ENCODE data around the gene RHOBTB1. TPM values are rescaled to one million over a fixed set of nuclear protein-coding genes. Genes with fewer than 3 reads are reported as not detected.

RHOBTB1 gene
- total and polyA plus RNA-seq, 2 donors (not counting 1 experiment from before 2014, with no cell fraction given): 19.8 to 42.6 TPM

- no peaks in the 10 kb centered on the region for H3K27me3 ChIP-seq (ENCODE audit: control insufficient read depth, insufficient read depth, low read length)
- no peak for DNase-seq (ENCODE audit: low read depth in 2 of 2)
- H4K20me1 ChIP-seq (ENCODE audit: control insufficient read depth, extremely low read depth, insufficient read depth, low read length): no peaks in the 10 kb centered on the region
- TF ChIP-seq, protein P1, sequence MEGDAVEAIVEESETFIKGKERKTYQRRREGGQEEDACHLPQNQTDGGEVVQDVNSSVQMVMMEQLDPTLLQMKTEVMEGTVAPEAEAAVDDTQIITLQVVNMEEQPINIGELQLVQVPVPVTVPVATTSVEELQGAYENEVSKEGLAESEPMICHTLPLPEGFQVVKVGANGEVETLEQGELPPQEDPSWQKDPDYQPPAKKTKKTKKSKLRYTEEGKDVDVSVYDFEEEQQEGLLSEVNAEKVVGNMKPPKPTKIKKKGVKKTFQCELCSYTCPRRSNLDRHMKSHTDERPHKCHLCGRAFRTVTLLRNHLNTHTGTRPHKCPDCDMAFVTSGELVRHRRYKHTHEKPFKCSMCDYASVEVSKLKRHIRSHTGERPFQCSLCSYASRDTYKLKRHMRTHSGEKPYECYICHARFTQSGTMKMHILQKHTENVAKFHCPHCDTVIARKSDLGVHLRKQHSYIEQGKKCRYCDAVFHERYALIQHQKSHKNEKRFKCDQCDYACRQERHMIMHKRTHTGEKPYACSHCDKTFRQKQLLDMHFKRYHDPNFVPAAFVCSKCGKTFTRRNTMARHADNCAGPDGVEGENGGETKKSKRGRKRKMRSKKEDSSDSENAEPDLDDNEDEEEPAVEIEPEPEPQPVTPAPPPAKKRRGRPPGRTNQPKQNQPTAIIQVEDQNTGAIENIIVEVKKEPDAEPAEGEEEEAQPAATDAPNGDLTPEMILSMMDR (conservative IDR thresholded peaks at IDR 0.05 in 1 of 2, IDR thresholded peaks at IDR 0.05 in 1 of 2; ENCODE audit: low read depth in 1 of 2, low read length in 2 of 2): no peak
- no peak for TF ChIP-seq EZH2 (IDR thresholded peaks at IDR 0.05; ENCODE audit: low read length, missing control alignments)
- no peak overlapping the region for H3K9ac ChIP-seq (ENCODE audit: insufficient read depth, low read length)
- no peak overlapping the region for H3K27ac ChIP-seq (ENCODE audit: insufficient read depth, low read length)
- H3K4me3 ChIP-seq (replicated peaks in 1 of 4; ENCODE audit: control extremely low read depth in 1 of 4, insufficient read depth in 1 of 4, low read depth in 3 of 4, low read length in 4 of 4): no peak overlapping the region
- no peaks in the 10 kb centered on the region for H3K9me3 ChIP-seq (ENCODE audit: control insufficient read depth, insufficient read depth, low read depth, low read length)
- no peaks in the 10 kb centered on the region for H3K79me2 ChIP-seq (ENCODE audit: control insufficient read depth, insufficient read depth, low read length)
- peaks cover 2% of the 10 kb centered on the region for H3K4me1 ChIP-seq (ENCODE audit: control insufficient read depth, extremely low read depth, insufficient read depth, low read length)
- no peak overlapping the region for H3K4me2 ChIP-seq (ENCODE audit: extremely low read depth, insufficient read depth, low read length)
- H3K36me3 ChIP-seq (ENCODE audit: control insufficient read depth, insufficient read depth, low read length): no peaks in the 10 kb centered on the region
- H2AFZ ChIP-seq (ENCODE audit: low read length): no peak overlapping the region
Observed at GRCh38 chr10:60970526-60970925, 26.5 kb upstream of the RHOBTB1 start.

DNA sequence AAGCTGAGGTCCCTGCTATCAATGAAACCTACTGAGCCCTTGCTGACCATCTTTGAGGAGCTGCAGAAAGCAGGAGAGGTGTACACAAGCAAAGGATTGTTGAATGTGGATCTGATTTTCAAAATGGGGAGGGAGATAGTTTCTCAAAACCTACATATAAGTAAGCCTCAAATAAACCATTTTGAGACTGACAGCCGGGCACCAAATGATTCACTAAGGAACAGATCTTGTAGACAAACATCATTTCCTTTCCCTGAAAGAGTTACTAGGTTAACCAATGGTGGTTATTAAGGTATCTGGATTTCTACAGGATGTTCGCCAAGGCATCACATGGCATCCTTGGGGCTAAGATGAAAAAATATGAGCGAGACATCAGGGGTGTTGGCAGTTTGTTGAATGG, 24.5 kb upstream of the RHOBTB1 start:
- Histone ChIP-seq H4K20me1 (ENCODE audit: control insufficient read depth, extremely low read depth, insufficient read depth, low read length) (no peaks in the 10 kb centered on the region), H3K27ac (ENCODE audit: insufficient read depth, low read length) (no peak overlapping the region), H3K27me3 (ENCODE audit: control insufficient read depth, insufficient read depth, low read length) (no peaks in the 10 kb centered on the region), H3K4me1 (ENCODE audit: control insufficient read depth, extremely low read depth, insufficient read depth, low read length) (peaks cover 13% of the 10 kb centered on the region), H3K9me3 (ENCODE audit: control insufficient read depth, insufficient read depth, low read depth, low read length) (no peaks in the 10 kb centered on the region), H3K4me3 (replicated peaks in 1 of 4; ENCODE audit: control extremely low read depth in 1 of 4, insufficient read depth in 1 of 4, low read depth in 3 of 4, low read length in 4 of 4) (no peak overlapping the region), H3K36me3 (ENCODE audit: control insufficient read depth, insufficient read depth, low read length) (no peaks in the 10 kb centered on the region), H3K4me2 (ENCODE audit: extremely low read depth, insufficient read depth, low read length) (no peak overlapping the region), H3K79me2 (ENCODE audit: control insufficient read depth, insufficient read depth, low read length) (no peaks in the 10 kb centered on the region), H2AFZ (ENCODE audit: low read length) (no peak overlapping the region), H3K9ac (ENCODE audit: insufficient read depth, low read length) (no peak overlapping the region)
- TF ChIP-seq, protein P1 (conservative IDR thresholded peaks at IDR 0.05 in 1 of 2, IDR thresholded peaks at IDR 0.05 in 1 of 2; ENCODE audit: low read depth in 1 of 2, low read length in 2 of 2): no peak
- TF ChIP-seq EZH2 (IDR thresholded peaks at IDR 0.05; ENCODE audit: low read length, missing control alignments): no peak
- no peak for DNase-seq (ENCODE audit: low read depth in 2 of 2)

DNA sequence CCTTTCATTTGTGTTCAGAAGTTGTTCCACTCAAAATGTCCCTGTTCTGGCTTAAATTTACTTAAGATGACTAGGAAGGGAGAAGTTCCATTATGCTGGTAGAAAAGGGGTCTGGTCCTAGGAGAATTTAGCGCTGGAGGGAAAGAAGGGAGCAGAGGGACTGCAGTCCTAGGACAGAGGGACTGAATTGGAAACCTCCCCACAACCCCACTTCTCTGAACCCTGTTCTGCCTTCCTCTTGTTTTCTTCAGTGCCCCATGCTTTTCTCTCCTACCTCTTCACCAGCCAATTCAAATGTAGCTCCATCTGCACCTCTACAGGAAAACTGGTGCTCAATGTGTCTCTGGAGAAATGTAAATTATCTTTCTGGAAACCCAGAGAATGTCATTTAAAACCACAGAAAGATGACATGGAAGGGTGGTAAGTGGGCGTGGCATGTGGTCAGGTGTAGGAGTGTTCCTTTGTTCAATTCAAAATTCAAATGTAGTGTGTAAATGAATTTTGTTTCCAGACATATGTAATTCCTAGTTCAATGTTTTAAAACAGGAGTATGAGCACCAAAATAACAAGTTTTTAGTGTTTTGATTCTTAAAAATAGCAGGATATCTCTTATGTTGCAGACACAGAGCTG, 24.0 kb upstream of the RHOBTB1 start:
- no peaks in the 10 kb centered on the region for H3K27me3 ChIP-seq (ENCODE audit: control insufficient read depth, insufficient read depth, low read length)
- H3K4me2 ChIP-seq (ENCODE audit: extremely low read depth, insufficient read depth, low read length): no peak overlapping the region
- no peaks in the 10 kb centered on the region for H3K79me2 ChIP-seq (ENCODE audit: control insufficient read depth, insufficient read depth, low read length)
- H3K4me3 ChIP-seq (replicated peaks in 1 of 4; ENCODE audit: control extremely low read depth in 1 of 4, insufficient read depth in 1 of 4, low read depth in 3 of 4, low read length in 4 of 4): no peak overlapping the region
- H3K36me3 ChIP-seq (ENCODE audit: control insufficient read depth, insufficient read depth, low read length): no peaks in the 10 kb centered on the region
- no peak for DNase-seq (ENCODE audit: low read depth in 2 of 2)
- H3K9ac ChIP-seq (ENCODE audit: insufficient read depth, low read length): no peak overlapping the region
- TF ChIP-seq EZH2 (IDR thresholded peaks at IDR 0.05; ENCODE audit: low read length, missing control alignments): no peak
- TF ChIP-seq, protein P1 (conservative IDR thresholded peaks at IDR 0.05 in 1 of 2, IDR thresholded peaks at IDR 0.05 in 1 of 2; ENCODE audit: low read depth in 1 of 2, low read length in 2 of 2): no peak
- no peak overlapping the region for H2AFZ ChIP-seq (ENCODE audit: low read length)
- H3K4me1 ChIP-seq (ENCODE audit: control insufficient read depth, extremely low read depth, insufficient read depth, low read length): peaks cover 15% of the 10 kb centered on the region
- H3K9me3 ChIP-seq (ENCODE audit: control insufficient read depth, insufficient read depth, low read depth, low read length): no peaks in the 10 kb centered on the region
- H4K20me1 ChIP-seq (ENCODE audit: control insufficient read depth, extremely low read depth, insufficient read depth, low read length): no peaks in the 10 kb centered on the region
- H3K27ac ChIP-seq (ENCODE audit: insufficient read depth, low read length): no peak overlapping the region
